A673 (cell line): ENCODE data around the gene EP300.

Source experiments
- EZH2 ChIP-seq: fragments of 200-600 bp; sonication (generic); IDR thresholded peaks from 2 replicates; pipeline ENCODE4 v1.6.1; 2017; ENCODE audit warnings: borderline replicate concordance, low read depth, mild to moderate bottlenecking, mixed read lengths, antibody characterized with exemption, low read length; ENCODE audit not compliant: poor library complexity, severe bottlenecking
- TF ChIP-seq, protein P1 (sequence below): fragments of 300-800, 200-600 bp; sonication (generic); conservative IDR thresholded peaks from 2 replicates; pipeline ENCODE4 v1.5.1; 2017; ENCODE audit warnings: low read depth, mild to moderate bottlenecking, antibody characterized with exemption, low read length, moderate library complexity, mixed read lengths

- TF ChIP-seq, protein P1, sequence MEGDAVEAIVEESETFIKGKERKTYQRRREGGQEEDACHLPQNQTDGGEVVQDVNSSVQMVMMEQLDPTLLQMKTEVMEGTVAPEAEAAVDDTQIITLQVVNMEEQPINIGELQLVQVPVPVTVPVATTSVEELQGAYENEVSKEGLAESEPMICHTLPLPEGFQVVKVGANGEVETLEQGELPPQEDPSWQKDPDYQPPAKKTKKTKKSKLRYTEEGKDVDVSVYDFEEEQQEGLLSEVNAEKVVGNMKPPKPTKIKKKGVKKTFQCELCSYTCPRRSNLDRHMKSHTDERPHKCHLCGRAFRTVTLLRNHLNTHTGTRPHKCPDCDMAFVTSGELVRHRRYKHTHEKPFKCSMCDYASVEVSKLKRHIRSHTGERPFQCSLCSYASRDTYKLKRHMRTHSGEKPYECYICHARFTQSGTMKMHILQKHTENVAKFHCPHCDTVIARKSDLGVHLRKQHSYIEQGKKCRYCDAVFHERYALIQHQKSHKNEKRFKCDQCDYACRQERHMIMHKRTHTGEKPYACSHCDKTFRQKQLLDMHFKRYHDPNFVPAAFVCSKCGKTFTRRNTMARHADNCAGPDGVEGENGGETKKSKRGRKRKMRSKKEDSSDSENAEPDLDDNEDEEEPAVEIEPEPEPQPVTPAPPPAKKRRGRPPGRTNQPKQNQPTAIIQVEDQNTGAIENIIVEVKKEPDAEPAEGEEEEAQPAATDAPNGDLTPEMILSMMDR, result no peak
- TF ChIP-seq EZH2, result no peak
Observed at GRCh38 chr22:41184679-41185078, 92.3 kb downstream of the EP300 start.
